ENCODE measurements around the gene SLC13A1.
A peak's percentile ranks its signal among the peaks of the same experiment; 100 is the strongest.

SLC13A1 gene

DNA sequence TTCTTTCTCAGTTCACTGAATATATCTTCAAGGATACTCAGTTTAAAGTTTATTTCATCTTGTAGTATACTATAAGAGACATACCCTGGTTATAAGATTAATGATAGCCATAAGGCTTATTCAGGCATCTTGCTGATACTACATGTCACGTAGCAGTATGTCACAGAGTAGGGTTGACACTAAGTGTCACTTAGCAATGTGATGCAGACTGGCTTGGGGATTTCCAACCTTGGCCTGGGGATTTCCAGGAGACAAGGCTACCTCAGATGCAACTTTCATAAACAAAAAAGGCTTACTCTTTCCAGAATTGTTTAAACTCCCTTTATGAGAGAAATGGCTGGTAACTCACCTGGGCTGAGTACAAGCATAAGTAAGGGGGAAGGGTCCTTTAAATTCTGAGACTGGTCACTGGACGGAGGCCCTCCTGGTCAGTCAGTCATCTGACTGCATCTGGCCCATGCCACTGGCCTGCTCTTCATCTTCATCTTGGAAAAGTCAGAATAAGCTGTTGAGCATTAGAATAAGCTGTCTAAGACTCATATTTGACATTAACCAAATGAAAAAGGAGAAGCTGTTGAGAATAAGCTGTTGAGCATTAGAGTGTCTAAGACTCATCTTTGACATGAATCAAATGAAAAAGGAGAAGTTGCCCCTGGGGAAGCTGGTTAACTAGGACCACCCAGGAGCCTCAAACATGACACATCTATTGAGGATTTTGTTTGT is 9.5 kb downstream of the SLC13A1 start:
- no peak for DNase-seq

DNA sequence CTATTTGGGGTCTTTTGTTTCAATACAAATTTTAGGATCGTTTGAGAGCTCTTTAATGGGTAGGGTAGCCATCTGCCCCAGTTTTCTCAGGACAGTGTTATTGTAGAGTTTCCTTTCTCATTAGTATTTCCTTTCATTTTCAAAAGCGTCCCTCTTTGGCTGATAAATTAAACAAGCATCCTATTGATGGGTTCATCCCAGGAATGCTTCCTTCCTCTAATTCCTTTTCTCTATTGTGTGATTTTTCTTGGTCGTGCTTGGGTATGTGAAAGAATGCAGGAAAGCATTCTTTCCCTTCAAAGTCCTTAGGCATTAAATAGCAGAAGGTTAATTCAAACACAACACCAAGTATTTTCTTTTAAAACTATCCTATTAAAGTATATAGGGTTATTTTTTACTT is 14.0 kb downstream of the SLC13A1 start:
- DNase-seq: no peak

DNA sequence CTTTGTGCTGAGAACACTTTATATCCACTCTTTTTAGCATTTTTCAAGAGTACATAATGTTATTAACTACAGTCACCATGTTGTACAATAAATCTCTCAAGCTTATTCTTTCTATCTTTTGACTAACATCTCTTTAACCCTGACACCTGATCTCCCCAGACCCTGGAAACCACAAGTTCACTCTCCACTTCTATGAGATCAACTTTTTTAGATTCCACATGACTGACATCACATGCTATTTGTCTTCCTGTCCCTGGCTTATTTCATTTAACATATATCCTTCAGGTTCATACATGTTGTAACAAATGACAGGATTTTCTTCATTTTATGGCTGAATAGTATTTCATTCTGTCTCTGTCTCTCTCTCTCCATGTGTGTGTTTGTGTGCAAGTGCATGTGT is 15.5 kb downstream of the SLC13A1 start:
- no peak for DNase-seq

DNA sequence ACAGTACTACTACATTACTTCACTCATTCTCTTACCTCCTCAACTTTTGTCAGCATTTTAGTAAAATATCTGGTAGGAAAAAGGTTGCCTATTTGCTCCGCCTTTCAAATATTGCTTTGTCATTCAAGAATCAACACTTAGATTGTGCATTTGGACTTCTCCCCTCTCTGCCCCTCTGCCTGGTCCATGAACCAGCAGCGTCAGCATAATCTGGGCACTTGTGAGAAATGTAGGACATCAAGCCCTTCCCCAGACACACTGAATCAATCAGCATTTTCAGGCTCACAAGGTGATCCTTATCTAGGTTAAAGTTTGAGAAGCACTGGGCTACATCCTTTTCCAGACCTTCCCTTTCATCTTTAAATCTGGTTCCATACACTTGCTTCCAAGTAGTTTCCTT is 16.3 kb downstream of the SLC13A1 start:
- no peak for DNase-seq

DNA sequence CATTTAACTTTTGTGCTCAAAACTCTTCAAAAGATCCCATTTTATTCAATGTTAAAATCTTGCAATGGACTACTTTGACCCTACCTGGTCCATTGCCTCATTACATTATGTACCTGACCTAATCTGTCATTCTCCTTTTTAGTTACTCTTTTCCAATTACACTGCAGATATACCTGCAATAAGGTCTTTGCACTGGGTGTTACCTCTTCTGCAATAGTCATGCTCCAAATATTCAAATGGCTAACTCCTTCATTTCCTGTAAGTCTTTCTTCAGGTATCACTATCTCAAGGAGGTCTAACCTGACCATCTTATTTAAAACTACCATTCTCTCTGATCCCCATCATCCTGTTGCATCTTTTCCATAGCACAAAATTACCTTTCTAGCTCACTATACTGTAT is 22.3 kb downstream of the SLC13A1 start:
- no peak for DNase-seq

DNA sequence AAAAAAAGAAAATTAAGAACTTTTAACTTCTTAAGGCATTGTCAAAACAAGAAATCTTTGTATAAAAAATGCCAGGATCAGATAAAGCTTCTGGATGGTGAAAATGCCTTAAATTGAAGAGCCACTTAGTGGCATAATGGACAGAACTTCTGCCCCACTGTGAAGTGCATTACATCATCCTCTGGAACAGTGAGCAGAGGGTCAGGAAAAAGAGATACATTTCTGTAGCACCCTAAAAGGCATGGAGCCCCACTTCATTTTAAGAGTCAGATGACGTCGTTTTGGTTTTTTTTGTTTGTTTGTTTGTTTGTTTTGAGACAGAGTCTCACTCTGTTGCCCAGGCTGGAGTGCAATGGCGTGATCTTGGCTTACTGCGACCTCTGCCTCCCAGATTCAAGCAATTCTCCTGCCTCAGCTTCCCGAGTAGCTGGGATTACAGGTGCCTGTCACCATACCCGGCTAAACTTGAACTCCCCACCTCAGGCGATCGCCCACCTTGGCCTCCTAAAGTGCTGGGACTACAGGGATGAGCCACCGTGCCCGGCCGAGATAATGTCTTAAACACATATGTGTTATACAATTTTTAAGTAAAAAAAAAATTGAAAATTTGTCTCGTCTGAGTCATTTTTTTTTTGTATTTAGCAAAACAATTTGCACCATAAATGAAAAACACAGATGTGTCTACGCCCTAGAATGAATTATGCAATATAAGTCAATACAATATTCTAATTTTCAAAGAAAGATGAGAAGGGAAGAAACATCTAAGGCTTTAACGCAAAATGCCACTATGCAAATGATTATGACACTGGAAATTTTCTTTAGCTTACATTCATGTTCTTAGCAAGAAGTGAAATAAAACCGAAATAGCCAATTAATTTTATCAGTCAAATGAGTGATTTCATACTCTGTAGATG is 29.2 kb downstream of the SLC13A1 start:
- no peak for DNase-seq

DNA sequence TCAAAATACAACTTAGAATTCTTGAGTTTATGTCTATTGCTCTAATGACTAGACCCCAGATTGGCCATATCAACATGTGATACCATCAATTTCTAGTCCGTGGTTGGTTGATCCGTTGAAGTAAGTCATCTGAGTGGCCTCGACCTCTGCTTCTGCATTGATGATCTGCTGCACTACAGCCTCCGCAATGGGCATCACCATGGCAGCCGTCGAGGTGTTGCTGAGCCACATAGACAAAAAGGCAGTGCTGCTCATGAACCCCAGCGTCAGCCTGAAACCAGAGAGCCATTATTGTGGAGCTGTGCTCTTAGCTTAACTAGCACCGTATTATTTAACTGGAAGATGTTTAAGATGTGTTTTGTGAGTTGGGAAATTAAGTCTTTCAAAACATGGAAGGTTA is 30.7 kb downstream of the SLC13A1 start:
- DNase-seq: no peak

DNA sequence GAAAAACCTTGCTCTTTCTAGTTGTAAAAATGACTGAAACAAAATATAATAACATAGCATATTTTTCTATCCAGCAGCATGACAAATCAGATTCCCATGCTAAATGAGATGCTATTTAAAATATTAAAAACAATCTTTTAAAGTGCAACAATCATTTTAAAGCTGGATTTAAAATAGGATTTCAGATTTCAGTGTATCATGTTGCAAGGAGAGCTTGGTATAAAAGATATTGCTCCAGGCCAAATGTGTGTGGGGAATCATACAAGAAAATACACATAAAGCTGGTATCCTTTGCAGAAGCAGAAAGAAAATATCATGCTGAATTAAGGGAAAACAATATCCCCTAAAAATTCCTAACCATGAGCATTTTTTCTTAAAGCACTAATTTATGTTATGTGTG is 42.2 kb downstream of the SLC13A1 start:
- DNase-seq: no peak

DNA sequence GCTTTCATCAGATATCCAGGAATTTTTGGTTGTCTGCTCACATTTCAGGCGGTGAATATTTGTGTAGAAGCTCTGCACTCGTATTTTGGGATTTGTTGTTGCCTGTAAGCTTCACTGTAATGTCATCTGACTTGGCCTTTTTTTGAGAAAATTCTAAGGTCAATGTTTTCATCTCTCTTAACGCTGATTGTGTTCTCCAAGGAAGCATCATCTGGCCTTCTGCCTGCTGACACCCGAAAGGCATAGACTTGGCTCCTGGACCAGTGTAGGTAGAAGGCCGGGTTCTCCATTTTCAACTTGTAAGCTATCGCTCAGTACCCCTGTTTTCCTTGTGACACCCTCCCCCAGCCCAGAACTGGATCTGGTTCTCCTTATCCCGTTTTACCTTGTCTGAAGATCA is 44.2 kb downstream of the SLC13A1 start:
- DNase-seq: no peak

DNA sequence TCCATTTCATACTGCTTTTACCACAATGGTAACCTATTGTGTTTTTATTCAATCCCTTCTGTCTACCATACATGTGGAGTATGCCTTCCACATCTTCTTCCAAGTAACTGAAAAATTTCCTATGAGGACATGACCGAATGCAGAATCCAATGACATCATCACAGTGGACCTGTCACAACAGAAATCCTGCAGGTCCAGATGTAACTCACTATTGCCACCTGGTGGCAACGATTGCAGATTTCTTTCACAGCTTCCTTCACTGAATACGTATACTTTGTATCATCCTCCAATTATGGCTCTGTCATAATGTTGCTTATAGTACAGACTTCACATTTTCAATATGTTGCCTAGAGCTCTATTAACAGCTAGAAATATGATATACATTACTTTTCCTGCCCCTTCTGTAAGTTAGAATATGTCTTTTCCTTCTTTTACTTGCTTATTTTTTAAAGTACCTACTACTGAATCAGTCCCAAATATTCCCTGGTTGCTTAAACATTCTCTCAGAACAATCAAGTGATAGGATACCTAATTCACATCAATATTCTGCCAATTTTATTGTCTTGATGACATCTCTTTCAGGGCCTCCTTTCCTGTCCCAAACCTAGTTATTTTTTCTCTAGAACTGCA is 45.4 kb downstream of the SLC13A1 start:
- DNase-seq: peak; percentile 23

DNA sequence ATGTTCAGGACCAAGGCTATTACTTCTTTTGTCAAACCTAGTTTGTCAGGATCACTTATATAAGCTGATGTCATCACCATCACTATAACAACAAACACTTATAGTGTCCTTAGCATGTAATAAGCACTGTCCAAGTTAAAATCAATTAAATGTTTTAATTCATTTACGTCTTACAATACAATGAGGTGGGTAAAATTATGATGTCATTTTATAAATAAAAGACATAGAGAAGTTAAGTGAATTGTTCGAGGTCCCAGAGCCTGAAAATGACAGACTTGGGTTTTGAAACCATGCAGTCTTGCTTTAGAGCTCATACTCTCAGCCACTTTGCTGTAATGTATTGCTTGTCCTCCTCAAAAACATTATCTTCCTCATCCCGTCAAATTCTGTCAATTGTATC is 48.3 kb downstream of the SLC13A1 start:
- no peak for DNase-seq

DNA sequence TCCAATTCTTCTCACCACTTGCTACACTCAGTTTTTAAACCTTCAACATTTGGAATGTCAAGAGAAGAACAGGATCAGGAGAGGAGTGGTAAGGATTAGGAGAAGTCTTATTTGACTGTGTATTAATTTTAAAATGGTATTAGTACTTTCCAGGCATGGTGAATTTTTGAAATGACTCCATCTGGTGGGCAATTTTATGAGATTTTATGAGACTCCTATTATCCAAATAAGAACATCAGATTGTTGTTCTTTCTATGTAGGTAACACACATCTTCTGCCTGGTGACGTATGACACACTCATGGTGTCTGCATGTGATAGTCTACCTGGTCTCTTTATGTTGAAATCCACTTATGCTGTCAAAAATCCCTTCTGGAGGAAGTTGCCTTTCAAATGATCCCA is 51.0 kb downstream of the SLC13A1 start:
- no peak for DNase-seq

DNA sequence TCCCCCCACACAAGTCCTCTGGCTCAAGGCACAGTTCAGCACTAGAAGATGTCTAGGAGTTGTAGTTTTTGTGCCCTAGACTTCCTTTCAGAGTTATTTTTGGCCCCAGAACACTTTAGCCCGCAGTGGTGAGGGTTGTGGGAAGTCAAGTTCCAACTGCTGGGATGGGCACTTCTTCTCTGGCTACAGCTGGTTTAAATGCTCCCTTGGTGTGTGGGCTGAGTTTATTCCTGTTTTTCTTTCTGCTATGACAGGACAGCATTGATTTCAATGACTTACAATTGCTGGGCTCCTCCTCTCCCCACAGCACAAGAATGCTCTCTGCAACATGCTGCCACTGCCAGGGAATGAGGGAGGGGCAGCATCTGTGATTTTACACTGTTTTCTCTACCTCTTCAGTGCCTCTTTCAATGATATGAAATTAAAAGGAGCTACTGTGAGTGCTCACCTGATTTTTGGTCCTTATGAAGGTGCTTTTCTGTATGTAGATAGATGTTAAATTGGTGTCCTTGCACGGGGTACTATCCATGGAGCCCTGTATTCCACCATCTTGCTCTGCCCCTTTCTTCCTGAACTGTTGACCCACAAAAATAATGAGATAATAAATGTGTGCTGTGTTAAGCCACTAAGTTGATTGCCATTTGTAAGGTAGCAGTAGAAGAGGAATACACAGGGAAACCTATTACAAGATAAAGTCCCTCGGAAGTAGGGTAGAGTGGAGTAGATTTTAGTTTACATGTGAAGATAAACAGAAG is 56.3 kb downstream of the SLC13A1 start:
- DNase-seq: no peak

DNA sequence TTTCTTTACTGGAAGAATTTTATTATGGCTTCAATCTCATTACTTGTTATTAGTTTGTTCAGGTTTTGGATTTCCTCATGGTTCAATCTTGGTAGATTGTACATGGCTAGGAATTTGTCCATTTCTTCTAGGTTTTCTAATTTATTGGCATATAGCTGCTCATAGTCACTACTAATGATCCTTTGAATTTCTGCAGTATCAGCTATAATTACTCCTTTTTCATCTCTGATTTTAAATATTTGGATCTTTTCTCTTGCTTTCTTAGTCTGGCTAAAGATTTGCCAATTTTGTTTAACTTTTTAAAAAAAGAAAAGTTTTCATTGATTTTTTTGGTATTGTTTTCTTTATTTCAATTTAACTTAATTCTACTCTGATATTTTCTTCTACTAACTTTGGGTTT is 59.2 kb downstream of the SLC13A1 start:
- DNase-seq: no peak

DNA sequence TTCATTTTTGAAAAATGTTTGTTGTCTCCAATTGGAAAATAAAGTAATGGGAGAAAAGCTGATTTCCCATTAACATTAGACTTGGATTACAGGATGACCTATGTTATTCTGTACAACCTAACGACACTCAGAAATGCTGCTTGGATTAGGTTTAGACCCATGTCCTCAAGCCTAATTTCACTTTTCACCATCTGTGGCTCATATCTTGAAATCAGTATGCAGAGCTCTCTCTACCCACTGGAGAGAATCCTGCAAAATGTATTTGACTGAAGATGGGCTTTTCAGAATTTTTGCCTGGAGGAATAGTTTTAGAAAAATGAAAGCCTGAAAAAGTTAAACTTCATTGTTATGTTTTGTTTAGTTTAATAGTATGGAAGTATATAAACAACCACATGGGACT is 63.8 kb downstream of the SLC13A1 start:
- DNase-seq: no peak

DNA sequence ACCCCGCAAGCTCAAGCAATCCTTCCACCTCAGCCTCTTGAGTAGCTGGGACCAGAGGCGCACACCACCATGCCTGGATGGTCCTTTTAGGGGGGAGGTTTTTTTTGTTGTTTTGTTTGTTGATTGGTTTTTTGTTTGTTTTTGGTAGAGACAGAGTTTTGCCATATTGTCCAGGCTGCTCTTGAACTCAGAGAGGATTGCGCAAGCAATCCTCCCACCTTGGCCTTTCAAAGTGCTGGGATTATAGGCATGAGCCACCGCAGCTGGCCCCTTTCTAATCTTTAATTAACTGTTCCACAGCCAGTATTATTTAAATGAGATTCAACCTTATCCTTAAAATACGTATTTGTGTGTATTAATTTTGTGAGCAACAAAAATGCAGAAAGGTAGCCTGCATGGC is 65.8 kb downstream of the SLC13A1 start:
- no peak for DNase-seq

DNA sequence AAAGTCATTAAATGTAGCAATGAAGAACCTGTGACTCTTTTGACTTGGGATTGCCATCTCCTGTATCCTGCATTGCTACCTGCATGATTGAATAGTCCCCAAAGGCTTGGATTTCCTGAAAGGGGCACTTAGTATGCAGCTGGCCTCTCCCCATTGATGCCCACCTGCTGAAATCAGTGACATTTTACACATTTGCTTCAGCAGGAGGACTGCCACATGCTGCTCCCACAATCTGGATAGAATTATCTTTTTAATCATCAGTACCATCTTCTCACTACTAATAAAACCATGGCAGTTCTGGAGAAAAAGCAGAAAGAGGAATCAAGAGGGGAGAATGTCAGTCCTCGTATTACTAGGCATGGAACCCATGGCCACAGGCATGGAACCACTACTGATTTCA is 67.8 kb downstream of the SLC13A1 start:
- DNase-seq: no peak

DNA sequence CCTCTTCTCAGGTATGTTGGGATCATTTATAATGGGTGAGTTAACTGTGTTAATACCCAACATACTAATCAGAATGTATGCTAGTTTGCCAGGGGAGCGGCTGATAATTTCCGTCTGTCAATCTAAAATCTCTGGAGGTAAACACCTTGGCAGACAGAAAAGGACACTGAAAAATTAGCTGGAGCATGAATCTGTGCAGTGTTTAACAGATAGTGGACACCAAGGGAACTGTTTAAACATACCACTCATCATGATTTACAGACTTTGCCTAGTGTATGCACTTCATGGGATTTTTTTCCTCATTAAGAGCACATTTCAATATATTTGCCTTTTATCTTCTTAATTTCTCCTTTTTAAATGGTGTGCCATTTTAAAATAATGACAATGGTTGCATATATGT is 68.2 kb downstream of the SLC13A1 start:
- no peak for DNase-seq

DNA sequence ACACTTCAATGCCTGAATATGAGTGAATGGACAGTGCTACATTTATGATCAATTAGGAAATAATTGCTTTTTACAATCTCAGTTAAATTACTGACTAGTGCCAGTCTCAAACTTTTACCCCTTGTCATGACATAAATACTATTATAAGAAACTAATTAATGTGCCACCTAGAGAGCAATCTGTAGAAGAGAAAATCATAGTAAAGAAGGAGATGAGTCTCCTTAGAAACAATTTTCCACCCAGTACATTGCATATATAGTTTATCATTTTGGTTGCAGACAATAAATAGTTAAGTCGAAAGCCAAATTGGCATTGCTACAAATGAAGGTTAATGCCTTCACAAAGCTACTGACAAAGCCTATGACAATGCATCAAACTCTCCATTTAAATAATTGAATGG is 68.6 kb downstream of the SLC13A1 start:
- no peak for DNase-seq

DNA sequence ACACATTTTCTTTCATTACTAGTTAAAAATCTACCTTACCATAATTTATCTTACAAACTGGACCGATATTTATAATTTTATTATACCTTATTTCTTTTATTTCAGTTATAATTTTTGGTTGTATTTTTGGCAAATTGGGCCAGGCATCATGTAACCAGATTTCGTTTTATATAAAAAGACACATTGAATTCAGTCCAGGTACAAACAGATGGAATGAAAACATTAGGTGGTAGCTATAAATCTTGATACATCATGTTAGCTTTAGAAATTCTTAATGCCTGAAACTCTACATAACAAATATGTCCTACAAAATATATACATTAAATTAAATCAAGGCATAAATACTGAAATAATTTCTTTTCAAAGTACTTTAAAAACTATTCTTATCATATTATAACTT is 73.1 kb downstream of the SLC13A1 start:
- DNase-seq: no peak

DNA sequence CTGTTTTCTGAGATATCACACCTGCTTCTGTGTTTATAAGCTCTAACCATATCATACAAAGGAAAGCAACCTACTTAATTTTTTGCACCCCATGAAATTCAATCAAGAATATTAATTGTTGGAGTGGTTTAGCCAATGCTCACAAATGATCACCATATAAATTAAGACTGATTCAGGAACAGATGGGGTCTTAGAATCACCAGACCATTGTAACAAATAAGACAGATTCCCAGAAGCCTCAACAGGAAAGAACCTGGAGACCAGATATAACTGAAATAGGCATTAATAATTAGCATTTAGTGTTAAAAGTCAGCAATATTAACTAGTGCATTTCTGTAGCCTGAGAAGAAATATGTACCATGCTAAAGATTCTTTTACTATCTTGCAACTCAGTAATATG is 73.6 kb downstream of the SLC13A1 start:
- no peak for DNase-seq

DNA sequence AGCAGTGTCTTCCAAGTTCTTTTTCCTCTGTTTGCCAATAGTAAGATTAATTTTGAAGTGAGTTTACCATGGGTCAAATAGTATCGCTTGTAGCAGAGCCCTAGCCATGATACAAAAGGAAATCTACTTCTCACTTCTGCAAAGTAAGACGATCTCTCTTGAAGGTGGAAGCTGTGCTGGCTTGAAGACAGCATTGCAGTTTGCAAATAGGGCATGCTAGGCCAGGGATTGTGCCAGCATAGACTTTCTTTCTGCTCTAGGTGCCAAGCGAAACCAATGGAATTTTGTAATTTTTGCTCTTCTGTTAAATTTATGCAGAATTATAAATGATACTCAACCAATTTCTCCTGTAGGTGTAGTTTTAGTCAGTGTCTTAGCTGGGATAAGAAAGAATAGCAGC is 74.5 kb downstream of the SLC13A1 start:
- no peak for DNase-seq

DNA sequence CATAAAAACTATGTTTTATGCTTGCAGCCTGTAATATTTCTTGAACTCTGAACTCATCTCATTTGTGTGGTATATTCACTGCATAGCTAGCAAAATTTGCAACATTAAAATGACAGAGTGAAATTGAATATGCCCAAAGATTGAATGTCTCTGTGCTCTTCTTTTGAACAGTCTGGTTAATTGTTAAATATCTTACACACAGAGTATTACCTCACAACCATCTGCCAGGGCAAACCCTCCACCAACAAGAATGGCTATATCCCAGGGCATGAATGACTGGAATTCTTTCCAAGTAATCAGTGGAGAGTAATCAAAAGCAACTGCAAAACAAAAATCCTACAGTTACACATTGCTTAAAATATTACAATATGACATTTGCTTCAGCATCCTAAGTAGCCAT is 76.9 kb downstream of the SLC13A1 start:
- DNase-seq: peak; percentile 47

Data from NCI-H524 treated with DMSO at 0.1 percent for 48 hours (cell line).